OCI-LY1 (cell line): ENCODE measurements around the gene CASZ1.

ENCODE experiments used
- H2AFZ ChIP-seq: fragments of 200-600 bp; sonication (generic), shearing (Covaris generic); 2 replicates; pipeline ENCODE4 v1.6.0; 2014; ENCODE audit warnings: antibody characterized with exemption, mild to moderate bottlenecking, low read length
- H3F3A ChIP-seq: fragments of 200-600 bp; sonication (generic), shearing (Covaris generic); 2 replicates; pipeline ENCODE4 v1.6.0; 2014; ENCODE audit warnings: mild to moderate bottlenecking, antibody characterized with exemption, low read length, moderate library complexity; ENCODE audit not compliant: insufficient read depth
- H3K27ac ChIP-seq: fragments of 200-600 bp; sonication (generic); 2 replicates; pipeline ENCODE4 v1.5.1; 2014; ENCODE audit warnings: low read length, mixed run types, mild to moderate bottlenecking, low read depth; ENCODE audit not compliant: poor library complexity, severe bottlenecking
- H3K27me3 ChIP-seq: fragments of 200-600 bp; sonication (generic); 2 replicates; pipeline ENCODE4 v1.6.0; 2014; ENCODE audit warnings: antibody characterized with exemption, mild to moderate bottlenecking, low read length, moderate library complexity; ENCODE audit not compliant: insufficient read depth
- H3K36me3 ChIP-seq: fragments of 200-600 bp; sonication (generic); 2 replicates; pipeline ENCODE4 v1.6.1; 2014; ENCODE audit warnings: mild to moderate bottlenecking, antibody characterized with exemption, low read length, moderate library complexity, mixed read lengths; ENCODE audit not compliant: insufficient read depth
- H3K4me1 ChIP-seq: fragments of 200-600 bp; sonication (generic); 2 replicates; pipeline ENCODE4 v1.5.1; 2014; ENCODE audit warnings: mild to moderate bottlenecking, low read length, moderate library complexity; ENCODE audit not compliant: insufficient read depth, severe bottlenecking
- H3K4me2 ChIP-seq: fragments of 200-600 bp; sonication (generic), shearing (Covaris generic); 2 replicates; pipeline ENCODE4 v1.6.1; 2014; ENCODE audit warnings: low read length
- H3K4me3 ChIP-seq: fragments of 200-600 bp; sonication (generic); 2 replicates; pipeline ENCODE4 v1.5.1; 2014; ENCODE audit warnings: low read length, low read depth, mild to moderate bottlenecking, mixed read lengths; ENCODE audit not compliant: poor library complexity, severe bottlenecking
- H3K79me2 ChIP-seq: fragments of 200-600 bp; shearing (Covaris generic); 2 replicates; pipeline ENCODE4 v1.6.1; 2016; ENCODE audit warnings: mixed run types, low read length, mixed read lengths; ENCODE audit not compliant: insufficient read depth
- H3K9ac ChIP-seq: fragments of 200-600 bp; sonication (generic), shearing (Covaris generic); 2 replicates; pipeline ENCODE4 v1.6.1; 2014; ENCODE audit warnings: mild to moderate bottlenecking, low read length, mixed read lengths
- H3K9me2 ChIP-seq: fragments of 200-600 bp; sonication (generic), shearing (Covaris generic); 2 replicates; pipeline ENCODE4 v1.6.1; 2014; ENCODE audit warnings: low read depth, mild to moderate bottlenecking, low read length, mixed read lengths
- H3K9me3 ChIP-seq: fragments of 200-600 bp; shearing (Covaris generic); 2 replicates; pipeline ENCODE4 v1.6.1; 2014; ENCODE audit warnings: low read length, mixed read lengths
- H4K20me1 ChIP-seq: fragments of 200-600 bp; sonication (generic), shearing (Covaris generic); 2 replicates; pipeline ENCODE4 v1.6.0; 2016; ENCODE audit warnings: mild to moderate bottlenecking, low read length; ENCODE audit not compliant: insufficient read depth
- CTCF ChIP-seq: fragments of 200-600 bp; sonication (generic), shearing (Covaris generic); IDR thresholded peaks from 2 replicates; pipeline ENCODE4 v1.5.1; 2017; ENCODE audit warnings: mild to moderate bottlenecking, antibody characterized with exemption, low read length, moderate library complexity, mixed read lengths
- EZH2 ChIP-seq: fragments of 200-600 bp; sonication (generic), shearing (Covaris generic); IDR thresholded peaks from 2 replicates; pipeline ENCODE4 v1.8.0; 2017; ENCODE audit warnings: borderline replicate concordance, mixed run types, mild to moderate bottlenecking, antibody characterized with exemption, low read length, moderate library complexity, mixed read lengths

The CASZ1 gene

GRCh38 chr1:10806966-10807365, 10.5 kb upstream of the CASZ1 start:
- Histone ChIP-seq H3K9me3 (no peaks in the 10 kb centered on the region), H4K20me1 (no peaks in the 10 kb centered on the region), H2AFZ (no peak overlapping the region), H3K4me1 (peaks cover 9% of the 10 kb centered on the region), H3K9me2 (no peaks in the 10 kb centered on the region), H3K4me3 (no peak overlapping the region), H3F3A (no peaks in the 10 kb centered on the region), H3K36me3 (no peaks in the 10 kb centered on the region), H3K79me2 (no peaks in the 10 kb centered on the region), H3K9ac (no peak overlapping the region), H3K4me2 (no peak overlapping the region), H3K27me3 (peaks cover 11% of the 10 kb centered on the region), H3K27ac (no peak overlapping the region)
- TF ChIP-seq EZH2 (no peak), CTCF (no peak)

GRCh38 chr1:10803971-10804820, 7.8 kb upstream of the CASZ1 start:
- no peaks in the 10 kb centered on the region for H3K9me2 ChIP-seq
- no peaks in the 10 kb centered on the region for H4K20me1 ChIP-seq
- TF ChIP-seq CTCF (no peak), EZH2 (no peak)
- H3K4me1 ChIP-seq: peaks cover 9% of the 10 kb centered on the region
- no peaks in the 10 kb centered on the region for H3K79me2 ChIP-seq
- H2AFZ ChIP-seq: no peak overlapping the region
- no peak overlapping the region for H3K4me3 ChIP-seq
- peak overlapping the region; percentile 32; the same call in 1 of the 2 replicates for H3K4me2 ChIP-seq
- peaks cover 15% of the 10 kb centered on the region for H3K27me3 ChIP-seq
- no peak overlapping the region for H3K27ac ChIP-seq
- H3K9me3 ChIP-seq: no peaks in the 10 kb centered on the region
- H3K36me3 ChIP-seq: no peaks in the 10 kb centered on the region
- no peak overlapping the region for H3K9ac ChIP-seq
- no peaks in the 10 kb centered on the region for H3F3A ChIP-seq

- Histone ChIP-seq H3K79me2 (no peaks in the 10 kb centered on the region), H3K4me2 (no peak overlapping the region), H2AFZ (no peak overlapping the region), H3K9me3 (no peaks in the 10 kb centered on the region), H3K36me3 (no peaks in the 10 kb centered on the region), H3K4me1 (peaks cover 9% of the 10 kb centered on the region), H3K9me2 (no peaks in the 10 kb centered on the region), H3K27ac (no peak overlapping the region), H3K4me3 (no peak overlapping the region), H4K20me1 (no peaks in the 10 kb centered on the region), H3K27me3 (peaks cover 15% of the 10 kb centered on the region), H3F3A (no peaks in the 10 kb centered on the region), H3K9ac (no peak overlapping the region)
- no peak for TF ChIP-seq EZH2
- no peak for TF ChIP-seq CTCF
Measured at GRCh38 chr1:10802944-10803715, 6.7 kb upstream of the CASZ1 start.
